Kidney capillary endothelial cell (primary cell): Measurements from ENCODE around the gene PPP1R9B.

ENCODE experiments used
- DNase-seq: peaks from one replicate; pipeline ENCODE4 v3.0.0-alpha.2; 2018; ENCODE audit warnings: low spot score

PPP1R9B gene

GRCh38 chr17:50187751-50188530 lies 37.5 kb upstream of the PPP1R9B start:
- DNase-seq = no peak

GRCh38 chr17:50187394-50187725 lies 36.9 kb upstream of the PPP1R9B start:
- no peak for DNase-seq

GRCh38 chr17:50186661-50187393 lies 36.4 kb upstream of the PPP1R9B start:
- DNase-seq = no peak

- no peak for DNase-seq
These were observed 35.4 kb upstream of the PPP1R9B start for GRCh38 chr17:50185631-50186471.

GRCh38 chr17:50184611-50185398 lies 34.3 kb upstream of the PPP1R9B start:
- no peak for DNase-seq

- no peak for DNase-seq
These were observed 33.6 kb upstream of the PPP1R9B start for GRCh38 chr17:50184064-50184463.

GRCh38 chr17:50183421-50183994 lies 33.0 kb upstream of the PPP1R9B start:
- DNase-seq = no peak

GRCh38 chr17:50182783-50183420 lies 32.4 kb upstream of the PPP1R9B start:
- DNase-seq = no peak

- DNase-seq = no peak
These were observed 31.4 kb upstream of the PPP1R9B start for GRCh38 chr17:50181591-50182560.

GRCh38 chr17:50181144-50181543 lies 30.7 kb upstream of the PPP1R9B start:
- DNase-seq = no peak

GRCh38 chr17:50180620-50181019 lies 30.1 kb upstream of the PPP1R9B start:
- no peak for DNase-seq

GRCh38 chr17:50180111-50180510 lies 29.6 kb upstream of the PPP1R9B start:
- no peak for DNase-seq

- peak; percentile 91 for DNase-seq
These were observed 27.7 kb upstream of the PPP1R9B start for GRCh38 chr17:50177983-50178834.

GRCh38 chr17:50177476-50177875 lies 27.0 kb upstream of the PPP1R9B start:
- no peak for DNase-seq

- no peak for DNase-seq
These were observed 26.3 kb upstream of the PPP1R9B start for GRCh38 chr17:50176559-50177357.

- no peak for DNase-seq
These were observed 24.7 kb upstream of the PPP1R9B start for GRCh38 chr17:50175035-50175807.

- no peak for DNase-seq
These were observed 24.0 kb upstream of the PPP1R9B start for GRCh38 chr17:50174444-50174843.
